ENCODE data around the gene RBM19.

GRCh38 chr12:113886721-113887120, 79.4 kb downstream of the RBM19 start:
- TF ChIP-seq POLR2A (IDR thresholded peaks at IDR 0.05) (no peak), CTCF (IDR thresholded peaks at IDR 0.05 in 8 of 11, conservative IDR thresholded peaks at IDR 0.05 in 3 of 11) (no peak), POLR2AphosphoS5 (IDR thresholded peaks at IDR 0.05) (no peak)
